ENCODE results near the gene TLX2. TPM values are rescaled to one million over a fixed set of nuclear protein-coding genes. Genes with fewer than 3 reads are reported as not detected.

TLX2 gene
- polyA plus RNA-seq, 2 of the 4 experiments (the other 2 are of a cell fraction) = 0.05 to 0.37 TPM

DNA sequence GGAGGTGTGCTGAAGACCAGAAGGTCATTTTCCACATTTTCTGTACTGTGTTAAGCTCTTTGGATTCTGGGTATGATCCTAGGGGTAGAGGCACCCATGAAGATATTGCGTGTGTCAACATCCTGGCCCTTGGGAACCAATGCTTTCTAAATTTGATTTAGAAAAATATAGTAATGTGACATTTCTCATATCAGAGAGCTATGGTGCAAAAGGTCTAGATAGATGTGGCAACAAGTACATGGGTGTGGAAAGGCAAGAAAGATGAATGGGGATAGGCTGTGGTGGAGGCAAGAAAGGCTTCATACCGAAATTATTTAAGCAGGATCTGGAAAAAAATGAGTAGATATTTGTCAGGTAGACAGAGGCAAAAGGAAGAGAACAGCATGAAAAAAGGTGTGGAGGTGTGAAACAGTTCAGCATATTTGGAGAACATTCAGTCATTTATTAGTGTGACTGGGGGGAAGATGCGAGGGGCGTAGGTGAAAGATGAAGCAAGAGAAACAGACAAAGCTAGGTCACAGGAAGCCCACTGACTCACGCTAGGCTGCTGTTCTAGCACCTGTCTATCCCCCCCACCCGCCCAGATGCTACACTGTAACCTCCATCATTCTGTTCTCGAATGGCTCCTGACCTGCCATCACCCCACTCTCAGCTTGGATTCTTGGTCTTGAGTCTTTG lies 52.0 kb downstream of the TLX2 start:
- no peak overlapping the region for H3K4me2 ChIP-seq
- no peak for DNase-seq (ENCODE audit: low read depth in 1 of 2, low spot score in 1 of 2)
- POLR2A ChIA-PET = no interaction called here
- WGBS (ENCODE audit: missing lambda C conversion rate) = 57% methylated on average over 7 of the region's 7 CpGs
- no peak for ATAC-seq
- no peak overlapping the region for H3K27ac ChIP-seq
- TF ChIP-seq JUNB (IDR thresholded peaks at IDR 0.05) (no peak), CEBPB (IDR thresholded peaks at IDR 0.05) (no peak), CHD4 (IDR thresholded peaks at IDR 0.05; ENCODE audit: borderline replicate concordance) (no peak), MAZ (IDR thresholded peaks at IDR 0.05; ENCODE audit: borderline replicate concordance, low read depth, low read length) (no peak), JUN (IDR thresholded peaks at IDR 0.05) (no peak), HOXB5 (CRISPR knock-in tag; IDR thresholded peaks at IDR 0.05) (no peak), CHD2 (IDR thresholded peaks at IDR 0.05; ENCODE audit: low read length, partially characterized antibody) (no peak), PHF8 (IDR thresholded peaks at IDR 0.05; ENCODE audit: borderline replicate concordance, low read depth) (no peak), ZC3H11A (IDR thresholded peaks at IDR 0.05) (no peak), HDAC2 (IDR thresholded peaks at IDR 0.05) (no peak), NR3C1 (IDR thresholded peaks at IDR 0.05) (no peak), ZNF302 (CRISPR knock-in tag; IDR thresholded peaks at IDR 0.05) (no peak), NFE2L2 (conservative IDR thresholded peaks at IDR 0.05; ENCODE audit: low read length) (no peak)
- TF ChIP-seq, protein P1, sequence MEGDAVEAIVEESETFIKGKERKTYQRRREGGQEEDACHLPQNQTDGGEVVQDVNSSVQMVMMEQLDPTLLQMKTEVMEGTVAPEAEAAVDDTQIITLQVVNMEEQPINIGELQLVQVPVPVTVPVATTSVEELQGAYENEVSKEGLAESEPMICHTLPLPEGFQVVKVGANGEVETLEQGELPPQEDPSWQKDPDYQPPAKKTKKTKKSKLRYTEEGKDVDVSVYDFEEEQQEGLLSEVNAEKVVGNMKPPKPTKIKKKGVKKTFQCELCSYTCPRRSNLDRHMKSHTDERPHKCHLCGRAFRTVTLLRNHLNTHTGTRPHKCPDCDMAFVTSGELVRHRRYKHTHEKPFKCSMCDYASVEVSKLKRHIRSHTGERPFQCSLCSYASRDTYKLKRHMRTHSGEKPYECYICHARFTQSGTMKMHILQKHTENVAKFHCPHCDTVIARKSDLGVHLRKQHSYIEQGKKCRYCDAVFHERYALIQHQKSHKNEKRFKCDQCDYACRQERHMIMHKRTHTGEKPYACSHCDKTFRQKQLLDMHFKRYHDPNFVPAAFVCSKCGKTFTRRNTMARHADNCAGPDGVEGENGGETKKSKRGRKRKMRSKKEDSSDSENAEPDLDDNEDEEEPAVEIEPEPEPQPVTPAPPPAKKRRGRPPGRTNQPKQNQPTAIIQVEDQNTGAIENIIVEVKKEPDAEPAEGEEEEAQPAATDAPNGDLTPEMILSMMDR (IDR thresholded peaks at IDR 0.05) = no peak
- no peak overlapping the region for H3K4me3 ChIP-seq
- no peaks in the 10 kb centered on the region for H3K4me1 ChIP-seq
- FAIRE-seq = no peak
- H3K9me3 ChIP-seq = no peaks in the 10 kb centered on the region
- CTCF ChIA-PET = interaction anchor here (0.8 to 17.2 kb wide), 4 partner anchors 10 to 83 kb away, joined by 3 to 181 read pairs (median 12); partner anchors contain the start of genes CCDC142 and TTC31

GRCh38 chr2:74566754-74567085 lies 52.5 kb downstream of the TLX2 start:
- POLR2A ChIA-PET = no interaction called here
- CTCF ChIA-PET = interaction anchor here (1.7 to 17.2 kb wide), 3 partner anchors 10 to 19 kb away, joined by 4 to 181 read pairs (median 19); no protein-coding TSS in a partner anchor

More at GRCh38 chr2:74566754-74567085, 52.5 kb downstream of the TLX2 start:
- DNase-seq (ENCODE audit: low read depth in 1 of 2, low spot score in 1 of 2) (no peak), ATAC-seq (no peak), FAIRE-seq (no peak)
- H3K27ac ChIP-seq = no peak overlapping the region
- H3K9me3 ChIP-seq = no peaks in the 10 kb centered on the region
- no peaks in the 10 kb centered on the region for H3K4me1 ChIP-seq
- H3K4me3 ChIP-seq = no peak overlapping the region
- TF ChIP-seq CBX8 (IDR thresholded peaks at IDR 0.05) (no peak), RNF2 (IDR thresholded peaks at IDR 0.05; ENCODE audit: borderline replicate concordance, low read depth) (no peak), HMGXB4 (CRISPR knock-in tag; IDR thresholded peaks at IDR 0.05; ENCODE audit: borderline replicate concordance) (no peak), PHF8 (IDR thresholded peaks at IDR 0.05; ENCODE audit: borderline replicate concordance, low read depth) (no peak), RFX5 (IDR thresholded peaks at IDR 0.05) (no peak), ZC3H11A (IDR thresholded peaks at IDR 0.05) (no peak), RCOR1 (IDR thresholded peaks at IDR 0.05; ENCODE audit: low read depth, low read length) (no peak), CHD4 (IDR thresholded peaks at IDR 0.05; ENCODE audit: borderline replicate concordance) (no peak), EHMT2 (IDR thresholded peaks at IDR 0.05; ENCODE audit: low read depth) (no peak), GATA3 (IDR thresholded peaks at IDR 0.05; ENCODE audit: borderline replicate concordance) (no peak), TP53 (CRISPR knock-in tag; IDR thresholded peaks at IDR 0.05) (no peak), RAD21 (conservative IDR thresholded peaks at IDR 0.05 in 1 of 2, IDR thresholded peaks at IDR 0.05 in 1 of 2) (no peak), HES2 (IDR thresholded peaks at IDR 0.05) (no peak)
- TF ChIP-seq, protein P1 (IDR thresholded peaks at IDR 0.05) = no peak
- TF ChIP-seq, protein P2, sequence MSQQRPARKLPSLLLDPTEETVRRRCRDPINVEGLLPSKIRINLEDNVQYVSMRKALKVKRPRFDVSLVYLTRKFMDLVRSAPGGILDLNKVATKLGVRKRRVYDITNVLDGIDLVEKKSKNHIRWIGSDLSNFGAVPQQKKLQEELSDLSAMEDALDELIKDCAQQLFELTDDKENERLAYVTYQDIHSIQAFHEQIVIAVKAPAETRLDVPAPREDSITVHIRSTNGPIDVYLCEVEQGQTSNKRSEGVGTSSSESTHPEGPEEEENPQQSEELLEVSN (IDR thresholded peaks at IDR 0.05; ENCODE audit: borderline replicate concordance, low read depth) = no peak
- H3K4me2 ChIP-seq = no peak overlapping the region

Data from A549 (cell line).